Neuronal stem cell (in vitro differentiated cells): ENCODE measurements around the gene TMOD2.
"Not testable (repeated sequence)": the region's sequence is repeated elsewhere in the genome, so short reads cannot be mapped to it uniquely, and the experiment has no call there.

Source experiments
- DNase-seq: peaks from one replicate; pipeline ENCODE4 v3.0.0-alpha.2; 2013; ENCODE audit warnings: low spot score
- H2AFZ ChIP-seq: one replicate; pipeline ENCODE4 v1.6.1; 2013; ENCODE audit warnings: mild to moderate bottlenecking, low read length, inconsistent platforms
- H2AK5ac ChIP-seq: 2 replicates; pipeline ENCODE4 v1.6.1; 2013; ENCODE audit warnings: low read depth, mild to moderate bottlenecking, inconsistent platforms, low read length, moderate library complexity, mixed read lengths
- H2BK120ac ChIP-seq: 2 replicates; pipeline ENCODE4 v1.6.1; 2013; ENCODE audit warnings: low read depth, mild to moderate bottlenecking, inconsistent platforms, low read length, moderate library complexity, mixed read lengths
- H2BK12ac ChIP-seq: one replicate; pipeline ENCODE4 v1.6.1; 2013; ENCODE audit warnings: low read length, inconsistent platforms
- H2BK15ac ChIP-seq: 2 replicates; pipeline ENCODE4 v1.6.1; 2013; ENCODE audit warnings: mild to moderate bottlenecking, low read length, inconsistent platforms, mixed read lengths
- H2BK5ac ChIP-seq: one replicate; pipeline ENCODE4 v1.6.1; 2013; ENCODE audit warnings: inconsistent platforms, mild to moderate bottlenecking, low read length, moderate library complexity
- H3K14ac ChIP-seq: one replicate; pipeline ENCODE4 v1.6.1; 2013; ENCODE audit warnings: low read length, inconsistent platforms
- H3K18ac ChIP-seq: 2 replicates; pipeline ENCODE4 v1.6.1; 2013; ENCODE audit warnings: low read length, inconsistent platforms
- H3K23ac ChIP-seq: 2 replicates; pipeline ENCODE4 v1.6.1; 2013; ENCODE audit warnings: low read depth, mild to moderate bottlenecking, mixed read lengths, low read length, inconsistent platforms; ENCODE audit not compliant: poor library complexity
- H3K27ac ChIP-seq: replicated peaks from 3 replicates; pipeline ENCODE4 v1.5.1; 2013; ENCODE audit warnings: low read length, inconsistent platforms
- H3K27me3 ChIP-seq, 3 experiments: 2 replicates each; pipeline ENCODE4 v1.6.1; 2013; ENCODE audit warnings: low read length in 3 of 3, mild to moderate bottlenecking in 2 of 3, inconsistent platforms in 1 of 3, low read depth in 1 of 3, mixed read lengths in 1 of 3, moderate library complexity in 1 of 3; ENCODE audit not compliant: control insufficient read depth in 3 of 3, insufficient read depth in 3 of 3
- H3K36me3 ChIP-seq, 2 donors: replicated peaks in 1 of 2; 2 replicates each; pipeline ENCODE4 v1.6.1; 2013; ENCODE audit warnings: low read length in 2 of 2; ENCODE audit not compliant: control insufficient read depth in 2 of 2, insufficient read depth in 2 of 2
- H3K4ac ChIP-seq: 2 replicates; pipeline ENCODE4 v1.6.1; 2013; ENCODE audit warnings: inconsistent platforms, mild to moderate bottlenecking, low read length, moderate library complexity
- H3K4me1 ChIP-seq, 2 donors: 1 replicate in 1 of 2; 2 replicates in 1 of 2; pipeline ENCODE4 v1.6.1; 2013; ENCODE audit warnings: low read length in 2 of 2, low read depth in 1 of 2; ENCODE audit not compliant: control insufficient read depth in 2 of 2, insufficient read depth in 1 of 2
- H3K4me2 ChIP-seq: one replicate; pipeline ENCODE4 v1.6.1; 2013; ENCODE audit warnings: mild to moderate bottlenecking, low read length, inconsistent platforms; ENCODE audit not compliant: insufficient read depth, poor library complexity, severe bottlenecking
- H3K4me3 ChIP-seq, 2 donors: 2 replicates each; pipeline ENCODE4 v1.5.1; 2013; ENCODE audit warnings: low read length in 2 of 2, mild to moderate bottlenecking in 2 of 2, inconsistent platforms in 1 of 2, moderate library complexity in 1 of 2
- H3K79me1 ChIP-seq: one replicate; pipeline ENCODE4 v1.6.1; 2013; ENCODE audit warnings: low read depth, mild to moderate bottlenecking, inconsistent platforms, low read length, moderate library complexity
- H3K9ac ChIP-seq: one replicate; pipeline ENCODE4 v1.6.1; 2013; ENCODE audit warnings: mild to moderate bottlenecking, low read depth, low read length, inconsistent platforms; ENCODE audit not compliant: poor library complexity
- H3K9me3 ChIP-seq, 2 donors: replicated peaks in 1 of 2; 2 replicates each; pipeline versions ENCODE3 to v1.6.1; 2013; ENCODE audit warnings: low read length in 2 of 2, mild to moderate bottlenecking in 2 of 2, inconsistent platforms in 1 of 2, low read depth in 1 of 2, mixed read lengths in 1 of 2, moderate library complexity in 1 of 2; ENCODE audit not compliant: control insufficient read depth in 2 of 2, insufficient read depth in 1 of 2
- H4K8ac ChIP-seq: one replicate; pipeline ENCODE4 v1.6.1; 2013; ENCODE audit warnings: low read depth, mild to moderate bottlenecking, inconsistent platforms, low read length, moderate library complexity
- H4K91ac ChIP-seq: one replicate; pipeline ENCODE4 v1.6.1; 2013; ENCODE audit warnings: low read length, low read depth, mild to moderate bottlenecking, inconsistent platforms; ENCODE audit not compliant: poor library complexity
- WGBS, 2 donors: extraction: QIAGEN DNeasy Blood & Tissue Kit; methylation state at CpG; one replicate each; pipeline ENCODE4 v1.1.7; 2013; ENCODE audit warnings: missing lambda C conversion rate in 2 of 2, mixed read lengths in 1 of 2; ENCODE audit not compliant: insufficient read length in 2 of 2, insufficient replicate concordance in 1 of 2; ENCODE audit errors: extremely low coverage in 2 of 2; 5-methylcytosine and 5-hydroxymethylcytosine counted together

Gene TMOD2

GRCh38 chr15:51787130-51787529 is 35.7 kb downstream of the TMOD2 start:
- not testable (repeated sequence) for H3K4me1 ChIP-seq, H3K4me3 ChIP-seq, H2AK5ac ChIP-seq, H3K9me3 ChIP-seq, H2BK5ac ChIP-seq, H2BK12ac ChIP-seq, H3K14ac ChIP-seq, H3K27me3 ChIP-seq, H3K4me2 ChIP-seq, H3K27ac ChIP-seq, H3K36me3 ChIP-seq, H3K18ac ChIP-seq, H2BK120ac ChIP-seq, H3K23ac ChIP-seq, H2BK15ac ChIP-seq, H4K8ac ChIP-seq, H3K4ac ChIP-seq, H4K91ac ChIP-seq, H2AFZ ChIP-seq, DNase-seq, H3K9ac ChIP-seq, H3K79me1 ChIP-seq
- no CpG with 5 or more reads among the region's 11 CpGs for WGBS, 2 donors

- not testable (repeated sequence) for H3K36me3 ChIP-seq, H3K4ac ChIP-seq, H2AFZ ChIP-seq, H2BK15ac ChIP-seq, H3K18ac ChIP-seq, H3K27ac ChIP-seq, H3K4me1 ChIP-seq, H3K23ac ChIP-seq, H3K79me1 ChIP-seq, H4K91ac ChIP-seq, H3K4me2 ChIP-seq, H3K4me3 ChIP-seq, H2AK5ac ChIP-seq, H2BK12ac ChIP-seq, H2BK120ac ChIP-seq, H4K8ac ChIP-seq, DNase-seq, H3K14ac ChIP-seq, H3K9me3 ChIP-seq, H3K9ac ChIP-seq, H3K27me3 ChIP-seq, H2BK5ac ChIP-seq
- WGBS, 2 donors = no CpG with 5 or more reads among the region's 4 CpGs
Measured at GRCh38 chr15:51792474-51792873, 41.1 kb downstream of the TMOD2 start.

- no peak overlapping the region for H4K91ac ChIP-seq
- no peak for DNase-seq
- H3K14ac ChIP-seq = no peak overlapping the region
- no peak overlapping the region for H2BK5ac ChIP-seq
- H3K4me3 ChIP-seq = no peak overlapping the region
- H2AK5ac ChIP-seq = no peak overlapping the region
- H2BK15ac ChIP-seq = no peak overlapping the region
- no peak overlapping the region for H2BK12ac ChIP-seq
- H3K9me3 ChIP-seq = no peaks in the 10 kb centered on the region
- H3K4ac ChIP-seq = no peak overlapping the region
- no peaks in the 10 kb centered on the region for H3K27me3 ChIP-seq
- H3K27ac ChIP-seq = no peak overlapping the region
- H3K4me1 ChIP-seq = peaks cover 0 to 4% of the 10 kb centered on the region in 2 donors
- H3K4me2 ChIP-seq = no peak overlapping the region
- H2AFZ ChIP-seq = no peak overlapping the region
- H4K8ac ChIP-seq = no peak overlapping the region
- no peak overlapping the region for H3K18ac ChIP-seq
- no peak overlapping the region for H3K9ac ChIP-seq
- no peaks in the 10 kb centered on the region for H3K79me1 ChIP-seq
- H2BK120ac ChIP-seq = no peak overlapping the region
- no peak overlapping the region for H3K23ac ChIP-seq
- H3K36me3 ChIP-seq = no peaks in the 10 kb centered on the region
- no CpG with 5 or more reads among the region's 4 CpGs for WGBS, 2 donors
Measured at GRCh38 chr15:51793521-51794305, 42.3 kb downstream of the TMOD2 start.

- no peak overlapping the region for H2AK5ac ChIP-seq
- no peak overlapping the region for H2BK12ac ChIP-seq
- peaks cover 1 to 16% of the 10 kb centered on the region in 2 donors for H3K4me1 ChIP-seq
- no peak overlapping the region for H3K9ac ChIP-seq
- H3K79me1 ChIP-seq = peaks cover 2% of the 10 kb centered on the region
- no peak overlapping the region for H4K8ac ChIP-seq
- H2BK5ac ChIP-seq = no peak overlapping the region
- no peak overlapping the region for H3K27ac ChIP-seq
- H3K14ac ChIP-seq = no peak overlapping the region
- H4K91ac ChIP-seq = no peak overlapping the region
- H3K18ac ChIP-seq = no peak overlapping the region
- no peak overlapping the region for H2AFZ ChIP-seq
- no peak overlapping the region for H3K4me2 ChIP-seq
- no peak for DNase-seq
- no peak overlapping the region for H3K4me3 ChIP-seq
- H2BK120ac ChIP-seq = no peak overlapping the region
- H3K4ac ChIP-seq = no peak overlapping the region
- WGBS, 2 donors = no CpG with 5 or more reads among the region's 10 CpGs
- H3K23ac ChIP-seq = no peak overlapping the region
- H3K9me3 ChIP-seq = no peaks in the 10 kb centered on the region
- no peaks in the 10 kb centered on the region for H3K36me3 ChIP-seq
- no peak overlapping the region for H2BK15ac ChIP-seq
- no peaks in the 10 kb centered on the region for H3K27me3 ChIP-seq
Measured at GRCh38 chr15:51796847-51797401, 45.5 kb downstream of the TMOD2 start.
